ENCODE data around the gene HOXA10.

DNA sequence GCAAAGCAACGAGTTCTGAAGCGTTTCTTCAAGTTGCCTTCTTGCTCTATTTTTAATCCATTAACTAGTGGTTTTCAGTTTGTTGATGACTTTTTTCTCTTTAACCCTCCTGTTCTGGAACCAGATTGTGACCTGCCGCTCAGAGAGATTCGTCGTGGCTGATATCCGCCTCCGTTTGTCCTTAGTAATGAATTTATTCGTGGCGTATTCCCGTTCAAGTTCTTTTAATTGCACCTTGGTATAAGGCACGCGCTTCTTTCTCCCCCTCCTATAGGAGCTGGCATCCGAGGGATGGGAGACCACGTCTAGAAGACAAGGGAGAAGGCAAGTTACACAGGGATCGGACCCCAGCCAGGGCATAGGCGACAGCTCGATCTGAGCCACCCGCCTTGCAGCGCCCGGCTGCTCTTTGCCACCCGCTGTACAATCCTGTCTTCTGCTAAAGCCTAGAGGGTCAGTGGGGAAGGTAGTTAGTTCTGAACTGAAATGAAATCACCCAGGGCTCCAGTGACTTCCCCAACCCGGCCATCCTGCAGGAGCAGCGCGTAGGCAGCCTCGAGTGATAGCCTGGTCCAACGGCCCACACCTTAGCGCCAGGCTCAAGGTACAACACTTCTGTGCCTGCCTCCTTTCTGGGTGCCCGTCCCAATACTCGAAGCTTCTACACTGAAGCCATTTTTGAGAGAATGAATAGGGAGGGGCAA lies 24.2 kb upstream of the HOXA10 start:
- TF ChIP-seq POLR2A (IDR thresholded peaks at IDR 0.05; ENCODE audit: low read length) = no peak
- no peak for TF ChIP-seq GATA1 (IDR thresholded peaks at IDR 0.05; ENCODE audit: low read depth, low read length)
